Chondrocyte (in vitro differentiated cells): ENCODE results near the gene EPHA3. TPM values are rescaled to one million over a fixed set of nuclear protein-coding genes. Genes with fewer than 3 reads are reported as not detected.

Source experiments
- DNase-seq: peaks from one replicate; pipeline ENCODE4 v3.0.0; 2021; ENCODE audit warnings: mixed read lengths, low spot score
- H3K27ac Mint-ChIP-seq: one replicate; pipeline ENCODE4 v1.8.0; 2021; ENCODE audit warnings: mild to moderate bottlenecking, moderate library complexity, mixed read lengths; ENCODE audit not compliant: unreplicated experiment
- H3K27me3 Mint-ChIP-seq: 2 replicates; pipeline ENCODE4 v1.8.0; 2021; ENCODE audit warnings: low read depth, mixed read lengths
- H3K36me3 Mint-ChIP-seq: 2 replicates; pipeline ENCODE4 v1.8.0; 2021; ENCODE audit warnings: low read depth, mixed read lengths
- H3K4me1 Mint-ChIP-seq: 2 replicates; pipeline ENCODE4 v1.8.0; 2021; ENCODE audit warnings: low read depth, mild to moderate bottlenecking, mixed read lengths
- H3K4me3 Mint-ChIP-seq: one replicate; pipeline ENCODE4 v1.8.0; 2021; ENCODE audit warnings: mild to moderate bottlenecking, moderate library complexity, mixed read lengths; ENCODE audit not compliant: unreplicated experiment
- H3K9me3 Mint-ChIP-seq: 2 replicates; pipeline ENCODE4 v1.8.0; 2021; ENCODE audit warnings: low read depth, mixed read lengths
- CTCF ChIP-seq: fragments of 200-600 bp; sonication (generic); IDR thresholded peaks from 2 replicates; pipeline ENCODE4 v1.5.0; 2021; ENCODE audit warnings: antibody characterized with exemption, mild to moderate bottlenecking, moderate library complexity
- total RNA-seq: library from RNA; stranded (reverse); gene quantifications from 3 replicates; pipeline ENCODE4 v1.2.1, GENCODE V29; 2021

EPHA3 gene
- total RNA-seq, 1 donor from 2014 or later: 0.87 TPM

GRCh38 chr3:89490129-89490528, 382.7 kb downstream of the EPHA3 start:
- no peaks in the 10 kb centered on the region for H3K9me3 Mint-ChIP-seq
- no peak overlapping the region for H3K27ac Mint-ChIP-seq
- H3K4me3 Mint-ChIP-seq: no peak overlapping the region
- no peak for DNase-seq
- no peak for TF ChIP-seq CTCF
- no peaks in the 10 kb centered on the region for H3K36me3 Mint-ChIP-seq
- no peaks in the 10 kb centered on the region for H3K4me1 Mint-ChIP-seq
- no peaks in the 10 kb centered on the region for H3K27me3 Mint-ChIP-seq

GRCh38 chr3:89494734-89495133, 387.3 kb downstream of the EPHA3 start:
- Mint-ChIP-seq H3K27me3 (no peaks in the 10 kb centered on the region), H3K4me1 (no peaks in the 10 kb centered on the region), H3K9me3 (no peaks in the 10 kb centered on the region), H3K36me3 (no peaks in the 10 kb centered on the region), H3K27ac (no peak overlapping the region), H3K4me3 (no peak overlapping the region)
- DNase-seq: no peak
- no peak for TF ChIP-seq CTCF

GRCh38 chr3:89503891-89504391, 396.5 kb downstream of the EPHA3 start:
- no peak for TF ChIP-seq CTCF
- no peak overlapping the region for H3K27ac Mint-ChIP-seq
- DNase-seq: no peak
- H3K36me3 Mint-ChIP-seq: no peaks in the 10 kb centered on the region
- peaks cover 4% of the 10 kb centered on the region for H3K4me1 Mint-ChIP-seq
- no peak overlapping the region for H3K4me3 Mint-ChIP-seq
- peaks cover 3% of the 10 kb centered on the region for H3K9me3 Mint-ChIP-seq
- H3K27me3 Mint-ChIP-seq: no peaks in the 10 kb centered on the region

- Mint-ChIP-seq H3K27ac (no peak overlapping the region), H3K4me1 (peaks cover 4% of the 10 kb centered on the region), H3K4me3 (no peak overlapping the region), H3K27me3 (no peaks in the 10 kb centered on the region), H3K36me3 (no peaks in the 10 kb centered on the region), H3K9me3 (peaks cover 3% of the 10 kb centered on the region)
- no peak for TF ChIP-seq CTCF
- DNase-seq: no peak
Measured at GRCh38 chr3:89504432-89504831, 397.0 kb downstream of the EPHA3 start.

GRCh38 chr3:89506462-89507103, 399.2 kb downstream of the EPHA3 start:
- Mint-ChIP-seq H3K27ac (no peak overlapping the region), H3K27me3 (peaks cover 1% of the 10 kb centered on the region), H3K9me3 (peaks cover 3% of the 10 kb centered on the region), H3K36me3 (no peaks in the 10 kb centered on the region), H3K4me1 (peaks cover 4% of the 10 kb centered on the region), H3K4me3 (no peak overlapping the region)
- no peak for DNase-seq
- TF ChIP-seq CTCF: no peak
